ENCODE results near the gene ELFN1.

The ELFN1 gene

GRCh38 chr7:1637155-1637554 is 32.9 kb upstream of the ELFN1 start:
- H3K4me3 ChIP-seq (ENCODE audit: low read depth, low read length): no peak overlapping the region
- TF ChIP-seq, protein P1, sequence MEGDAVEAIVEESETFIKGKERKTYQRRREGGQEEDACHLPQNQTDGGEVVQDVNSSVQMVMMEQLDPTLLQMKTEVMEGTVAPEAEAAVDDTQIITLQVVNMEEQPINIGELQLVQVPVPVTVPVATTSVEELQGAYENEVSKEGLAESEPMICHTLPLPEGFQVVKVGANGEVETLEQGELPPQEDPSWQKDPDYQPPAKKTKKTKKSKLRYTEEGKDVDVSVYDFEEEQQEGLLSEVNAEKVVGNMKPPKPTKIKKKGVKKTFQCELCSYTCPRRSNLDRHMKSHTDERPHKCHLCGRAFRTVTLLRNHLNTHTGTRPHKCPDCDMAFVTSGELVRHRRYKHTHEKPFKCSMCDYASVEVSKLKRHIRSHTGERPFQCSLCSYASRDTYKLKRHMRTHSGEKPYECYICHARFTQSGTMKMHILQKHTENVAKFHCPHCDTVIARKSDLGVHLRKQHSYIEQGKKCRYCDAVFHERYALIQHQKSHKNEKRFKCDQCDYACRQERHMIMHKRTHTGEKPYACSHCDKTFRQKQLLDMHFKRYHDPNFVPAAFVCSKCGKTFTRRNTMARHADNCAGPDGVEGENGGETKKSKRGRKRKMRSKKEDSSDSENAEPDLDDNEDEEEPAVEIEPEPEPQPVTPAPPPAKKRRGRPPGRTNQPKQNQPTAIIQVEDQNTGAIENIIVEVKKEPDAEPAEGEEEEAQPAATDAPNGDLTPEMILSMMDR (IDR thresholded peaks at IDR 0.05; ENCODE audit: insufficient read depth, low read depth, low read length, missing control alignments): no peak
- no peak for DNase-seq (ENCODE audit: low read depth)

- TF ChIP-seq, protein P1 (IDR thresholded peaks at IDR 0.05; ENCODE audit: insufficient read depth, low read depth, low read length, missing control alignments): no peak
- DNase-seq (ENCODE audit: low read depth): no peak
- no peak overlapping the region for H3K4me3 ChIP-seq (ENCODE audit: low read depth, low read length)
Measured at GRCh38 chr7:1638215-1638661, 31.8 kb upstream of the ELFN1 start.

DNA sequence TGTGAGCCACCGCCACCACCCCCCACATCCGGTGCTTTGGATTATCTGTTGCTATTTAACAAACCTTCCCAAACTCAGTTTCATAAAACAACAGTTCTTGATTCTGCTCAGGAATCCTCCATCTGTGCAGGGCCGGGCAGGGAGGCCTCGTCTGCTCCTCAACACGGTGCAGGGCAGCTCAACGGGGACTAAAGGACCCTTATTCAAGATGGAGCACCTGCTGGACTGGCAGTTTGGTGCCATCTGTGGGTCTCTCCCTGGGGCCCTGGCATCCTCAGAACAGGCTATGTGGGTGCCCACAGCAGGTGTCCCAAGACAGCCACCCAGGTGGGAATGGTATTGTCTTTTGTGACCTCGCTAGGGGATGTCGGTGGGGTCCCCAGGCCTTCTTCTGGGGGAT is 31.0 kb upstream of the ELFN1 start:
- DNase-seq (ENCODE audit: low read depth): no peak
- TF ChIP-seq, protein P1 (IDR thresholded peaks at IDR 0.05; ENCODE audit: insufficient read depth, low read depth, low read length, missing control alignments): no peak
- no peak overlapping the region for H3K4me3 ChIP-seq (ENCODE audit: low read depth, low read length)

GRCh38 chr7:1639532-1640175 is 30.4 kb upstream of the ELFN1 start:
- TF ChIP-seq, protein P1 (IDR thresholded peaks at IDR 0.05; ENCODE audit: insufficient read depth, low read depth, low read length, missing control alignments): no peak
- H3K4me3 ChIP-seq (ENCODE audit: low read depth, low read length): no peak overlapping the region
- DNase-seq (ENCODE audit: low read depth): no peak

GRCh38 chr7:1640376-1641172 is 29.5 kb upstream of the ELFN1 start:
- TF ChIP-seq, protein P1 (IDR thresholded peaks at IDR 0.05; ENCODE audit: insufficient read depth, low read depth, low read length, missing control alignments): no peak
- H3K4me3 ChIP-seq (ENCODE audit: low read depth, low read length): no peak overlapping the region
- DNase-seq (ENCODE audit: low read depth): no peak

DNA sequence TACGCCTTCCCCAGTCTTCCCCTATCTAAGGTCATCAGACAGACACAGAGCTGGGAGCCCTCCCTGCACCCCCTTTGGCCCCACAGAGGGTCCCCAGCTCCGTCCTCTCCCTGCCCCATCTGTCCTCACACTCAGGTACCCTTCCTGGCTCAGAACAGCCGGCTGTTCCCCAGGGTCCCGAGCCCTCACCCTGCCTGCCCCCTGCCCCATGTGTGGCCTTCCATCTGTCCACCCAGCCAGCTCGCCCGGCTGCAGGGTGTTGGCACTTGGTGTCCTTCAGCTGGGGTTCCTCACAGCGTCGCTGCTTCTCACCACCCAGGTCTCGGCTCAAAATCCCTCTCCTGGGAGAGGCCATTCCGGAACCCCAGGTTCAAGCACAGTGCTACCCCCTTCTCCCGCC is 28.9 kb upstream of the ELFN1 start:
- TF ChIP-seq, protein P1 (IDR thresholded peaks at IDR 0.05; ENCODE audit: insufficient read depth, low read depth, low read length, missing control alignments): no peak

More for the DNA sequence above, 28.9 kb upstream of the ELFN1 start:
- no peak overlapping the region for H3K4me3 ChIP-seq (ENCODE audit: low read depth, low read length)
- DNase-seq (ENCODE audit: low read depth): no peak

All from GM12865 (cell line).